Esophagus muscularis mucosa (tissue), 4 donors: ENCODE measurements around the gene ALCAM. TPM values are rescaled to one million over a fixed set of nuclear protein-coding genes. Genes with fewer than 3 reads are reported as not detected.

Experiments
- DNase-seq: peaks from one replicate; pipeline ENCODE4 v3.0.0-alpha.2; 2017; ENCODE audit errors: extremely low spot score
- H3K27ac ChIP-seq, 4 donors: fragments of 200-600 bp; sonication (generic); replicated peaks in 1 of 4; 1 replicate in 3 of 4; 2 replicates in 1 of 4; pipeline ENCODE4 v1.5.1; 2016 to 2019; ENCODE audit warnings: mild to moderate bottlenecking in 1 of 4
- H3K27me3 ChIP-seq, 4 donors: fragments of 200-600 bp; sonication (generic); one replicate each; pipeline versions ENCODE4 v1.5.1 to v1.6.0; 2016 to 2019
- H3K36me3 ChIP-seq, 4 donors: fragments of 200-600 bp; sonication (generic); one replicate each; pipeline ENCODE4 v1.5.1; 2016 to 2019
- H3K4me1 ChIP-seq, 4 donors: fragments of 200-600 bp; sonication (generic); one replicate each; pipeline ENCODE4 v1.5.1; 2016 to 2019
- H3K4me3 ChIP-seq, 4 donors: fragments of 200-600 bp; sonication (generic); 1 replicate in 2 of 4; 2 replicates in 2 of 4; pipeline ENCODE4 v1.5.1; 2016 to 2019; ENCODE audit warnings: mild to moderate bottlenecking in 4 of 4, moderate library complexity in 1 of 4
- H3K9me3 ChIP-seq, 4 donors: fragments of 200-600 bp; sonication (generic); 1 replicate in 3 of 4; 2 replicates in 1 of 4; pipeline ENCODE4 v1.5.1; 2016 to 2019
- CTCF ChIP-seq, 3 experiments: fragments of 200-600 bp in 2 of 3; fragments of 450-650 bp in 1 of 3; sonication (generic) in 2 of 3; IDR thresholded peaks; one replicate each; pipeline ENCODE4 v1.5.1; 2017 to 2019; ENCODE audit warnings: antibody characterized with exemption in 3 of 3, mild to moderate bottlenecking in 2 of 3, moderate library complexity in 1 of 3
- EP300 ChIP-seq: sonication (generic); formaldehyde crosslinking; IDR thresholded peaks from one replicate; pipeline ENCODE4 v1.6.1; 2017; ENCODE audit warnings: antibody characterized with exemption
- POLR2A ChIP-seq: fragments of 450-650 bp; IDR thresholded peaks from one replicate; pipeline ENCODE4 v1.6.1; 2017; ENCODE audit warnings: antibody characterized with exemption, moderate library complexity, mild to moderate bottlenecking, low read depth
- POLR2AphosphoS5 ChIP-seq, 2 donors: sonication (generic); formaldehyde crosslinking; IDR thresholded peaks; one replicate each; pipeline ENCODE4 v1.6.1; 2017; ENCODE audit warnings: antibody characterized with exemption in 2 of 2
- whole genome bisulfite sequencing: methylation state at CpG from one replicate; pipeline ENCODE4 v1.1.5; 2018; 5-methylcytosine and 5-hydroxymethylcytosine counted together
- intact Hi-C: fragments of 100-400 bp; cut with DNase I; formaldehyde crosslinking; loops from one replicate; pipeline ENCODE4 v1.15.1; 2023
- total RNA-seq, 4 donors: library from RNA; depleted of rRNA; stranded (reverse); fragments of >200 nt; gene quantifications; one replicate each; pipeline versions ENCODE4 v1.1.0 to v1.2.1, GENCODE V29; 2016

Gene ALCAM
- total RNA-seq, 4 donors from 2014 or later, result 19.0 to 26.2 (median 22.6) TPM

- intact Hi-C loops, result no loop called here
- Histone ChIP-seq H3K36me3 (no peaks in the 10 kb centered on the region), H3K4me1 (no peaks in the 10 kb centered on the region), H3K27ac (no peak overlapping the region), H3K27me3 (no peaks in the 10 kb centered on the region), H3K9me3 (no peaks in the 10 kb centered on the region), H3K4me3 (no peak overlapping the region)
- WGBS, result 100% methylated on average over 2 of the region's 2 CpGs
- TF ChIP-seq POLR2A, result no peak
- no peak for TF ChIP-seq EP300
- no peak for TF ChIP-seq CTCF (IDR thresholded peaks at IDR 0.05)
- TF ChIP-seq POLR2AphosphoS5 (IDR thresholded peaks at IDR 0.05), result no peak
- DNase-seq, result no peak
Measured at GRCh38 chr3:105409364-105409763, 42.7 kb downstream of the ALCAM start.

- Histone ChIP-seq H3K4me3 (no peak overlapping the region), H3K36me3 (no peaks in the 10 kb centered on the region), H3K27ac (no peak overlapping the region), H3K9me3 (no peaks in the 10 kb centered on the region), H3K4me1 (no peaks in the 10 kb centered on the region), H3K27me3 (no peaks in the 10 kb centered on the region)
- no peak for DNase-seq
- 100% methylated on average over 1 of the region's 1 CpG for WGBS
- intact Hi-C loops, result no loop called here
- TF ChIP-seq POLR2A (no peak), POLR2AphosphoS5 (IDR thresholded peaks at IDR 0.05) (no peak), CTCF (IDR thresholded peaks at IDR 0.05) (no peak), EP300 (no peak)
Measured at GRCh38 chr3:105413343-105413887, 46.7 kb downstream of the ALCAM start.

- WGBS, result 62% methylated on average over 4 of the region's 4 CpGs
- Histone ChIP-seq H3K27me3 (no peaks in the 10 kb centered on the region), H3K4me1 (no peaks in the 10 kb centered on the region), H3K9me3 (no peaks in the 10 kb centered on the region), H3K27ac (no peak overlapping the region), H3K36me3 (no peaks in the 10 kb centered on the region), H3K4me3 (no peak overlapping the region)
- intact Hi-C loops, result no loop called here
- no peak for TF ChIP-seq CTCF (IDR thresholded peaks at IDR 0.05)
- no peak for TF ChIP-seq EP300
- DNase-seq, result no peak
Measured at GRCh38 chr3:105414841-105415240, 48.1 kb downstream of the ALCAM start.

GRCh38 chr3:105415951-105416350, 49.2 kb downstream of the ALCAM start:
- no peaks in the 10 kb centered on the region for H3K4me1 ChIP-seq
- no peak overlapping the region for H3K27ac ChIP-seq
- TF ChIP-seq POLR2A (no peak), CTCF (IDR thresholded peaks at IDR 0.05) (no peak), EP300 (no peak)
- no peaks in the 10 kb centered on the region for H3K9me3 ChIP-seq
- no peak overlapping the region for H3K4me3 ChIP-seq
- intact Hi-C loops, result no loop called here
- DNase-seq, result no peak
- no peaks in the 10 kb centered on the region for H3K36me3 ChIP-seq
- H3K27me3 ChIP-seq, result no peaks in the 10 kb centered on the region
- WGBS, result 96% methylated on average over 1 of the region's 1 CpG

GRCh38 chr3:105417525-105418289, 51.0 kb downstream of the ALCAM start:
- Histone ChIP-seq H3K27me3 (no peaks in the 10 kb centered on the region), H3K4me3 (no peak overlapping the region), H3K9me3 (no peaks in the 10 kb centered on the region), H3K27ac (no peak overlapping the region), H3K4me1 (no peaks in the 10 kb centered on the region), H3K36me3 (no peaks in the 10 kb centered on the region)
- intact Hi-C loops, result no loop called here
- 88% methylated on average over 3 of the region's 3 CpGs for WGBS
- TF ChIP-seq CTCF (IDR thresholded peaks at IDR 0.05) (no peak), POLR2AphosphoS5 (IDR thresholded peaks at IDR 0.05) (no peak), POLR2A (no peak), EP300 (no peak)
- DNase-seq, result no peak
